Body of pancreas (tissue), 4 donors: ENCODE results near the gene SYNE1. TPM values are rescaled to one million over a fixed set of nuclear protein-coding genes. Genes with fewer than 3 reads are reported as not detected.

Source experiments
- ATAC-seq: fragments of 150-250 bp; one replicate; pipeline ENCODE4 v1.9.1; 2016
- DNase-seq, 4 donors: peaks; one replicate each; pipeline ENCODE4 v3.0.0-alpha.2; 2019
- H3K27ac ChIP-seq, 4 donors: fragments of 200-600 bp; sonication (generic); 1 replicate in 3 of 4; 2 replicates in 1 of 4; pipeline versions ENCODE4 v1.5.1 to v1.6.1; 2016 to 2019; ENCODE audit warnings: mild to moderate bottlenecking in 1 of 4, mixed read lengths in 1 of 4, moderate library complexity in 1 of 4
- H3K27me3 ChIP-seq, 2 donors: fragments of 200-600 bp; sonication (generic); one replicate each; pipeline ENCODE4 v1.6.0; 2016; ENCODE audit warnings: mild to moderate bottlenecking in 1 of 2
- H3K36me3 ChIP-seq, 2 donors: fragments of 200-600 bp; sonication (generic); replicated peaks in 1 of 2; 2 replicates each; pipeline ENCODE4 v1.5.1; 2016; ENCODE audit warnings: low read depth in 2 of 2; ENCODE audit not compliant: insufficient read depth in 1 of 2
- H3K4me1 ChIP-seq: fragments of 200-600 bp; sonication (generic); one replicate; pipeline ENCODE4 v1.6.0; 2016
- H3K4me3 ChIP-seq, 2 donors: fragments of 200-600 bp; sonication (generic); 1 replicate in 1 of 2; 2 replicates in 1 of 2; pipeline ENCODE4 v1.5.1; 2016 to 2019
- H3K9me3 ChIP-seq, 3 donors: fragments of 200-600 bp; sonication (generic); 1 replicate in 2 of 3; 2 replicates in 1 of 3; pipeline ENCODE4 v1.5.1; 2016
- POLR2A ChIP-seq, 3 donors: fragments of 450-650 bp; IDR thresholded peaks; one replicate each; pipeline ENCODE4 v1.6.1; 2016; ENCODE audit warnings: antibody characterized with exemption in 3 of 3, mild to moderate bottlenecking in 2 of 3
- WGBS, 2 donors: methylation state at CpG; one replicate each; pipeline ENCODE4 v1.1.5; 2017; 5-methylcytosine and 5-hydroxymethylcytosine counted together
- intact Hi-C: fragments of 100-400 bp; cut with DNase I; formaldehyde crosslinking; loops from one replicate; pipeline ENCODE4 v1.15.1; 2023
- total RNA-seq, 2 donors: library from RNA; depleted of rRNA; stranded (reverse); fragments of >200 nt; gene quantifications; one replicate each; pipeline ENCODE4 v1.1.0, GENCODE V29; 2016
- TF ChIP-seq, protein P1 (sequence below), 7 experiments: fragments of 450-650 bp in 4 of 7; fragments of 200-600 bp in 3 of 7; sonication (generic) in 3 of 7; IDR thresholded peaks; one replicate each; pipeline ENCODE4 v1.5.1; 2016 to 2019; ENCODE audit warnings: antibody characterized with exemption in 7 of 7

Gene SYNE1
- total RNA-seq, 2 donors from 2014 or later: 109 to 123 TPM

DNA sequence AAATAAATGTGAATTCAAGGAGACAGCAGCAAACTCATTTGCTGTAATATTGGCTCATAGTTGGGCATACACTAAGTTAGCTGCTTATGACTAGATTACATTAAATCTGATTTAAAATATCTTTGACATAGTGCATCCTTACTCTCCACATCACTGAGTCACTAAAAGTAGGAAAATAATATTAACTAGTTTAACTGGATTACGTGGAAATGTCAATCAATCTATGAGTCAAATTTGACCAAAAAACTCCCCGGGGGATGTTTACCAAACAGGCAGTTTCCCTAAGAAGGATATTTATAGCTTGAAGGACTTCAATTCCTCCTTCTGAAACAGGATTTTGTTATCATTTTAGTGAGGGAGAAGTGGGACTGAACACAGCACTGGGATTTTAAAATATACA, 463.2 kb downstream of the SYNE1 start:
- Histone ChIP-seq H3K9me3 (no peaks in the 10 kb centered on the region), H3K4me3 (no peak overlapping the region), H3K27ac (no peak overlapping the region), H3K36me3 (peaks cover 0 to 9% of the 10 kb centered on the region in 2 donors), H3K27me3 (no peaks in the 10 kb centered on the region), H3K4me1 (no peaks in the 10 kb centered on the region)
- WGBS, 2 donors: 69 to 72% methylated on average over 2 of the region's 2 CpGs
- no peak for DNase-seq
- intact Hi-C loops: no loop called here
- TF ChIP-seq POLR2A (IDR thresholded peaks at IDR 0.05): no peak
- TF ChIP-seq, protein P1, sequence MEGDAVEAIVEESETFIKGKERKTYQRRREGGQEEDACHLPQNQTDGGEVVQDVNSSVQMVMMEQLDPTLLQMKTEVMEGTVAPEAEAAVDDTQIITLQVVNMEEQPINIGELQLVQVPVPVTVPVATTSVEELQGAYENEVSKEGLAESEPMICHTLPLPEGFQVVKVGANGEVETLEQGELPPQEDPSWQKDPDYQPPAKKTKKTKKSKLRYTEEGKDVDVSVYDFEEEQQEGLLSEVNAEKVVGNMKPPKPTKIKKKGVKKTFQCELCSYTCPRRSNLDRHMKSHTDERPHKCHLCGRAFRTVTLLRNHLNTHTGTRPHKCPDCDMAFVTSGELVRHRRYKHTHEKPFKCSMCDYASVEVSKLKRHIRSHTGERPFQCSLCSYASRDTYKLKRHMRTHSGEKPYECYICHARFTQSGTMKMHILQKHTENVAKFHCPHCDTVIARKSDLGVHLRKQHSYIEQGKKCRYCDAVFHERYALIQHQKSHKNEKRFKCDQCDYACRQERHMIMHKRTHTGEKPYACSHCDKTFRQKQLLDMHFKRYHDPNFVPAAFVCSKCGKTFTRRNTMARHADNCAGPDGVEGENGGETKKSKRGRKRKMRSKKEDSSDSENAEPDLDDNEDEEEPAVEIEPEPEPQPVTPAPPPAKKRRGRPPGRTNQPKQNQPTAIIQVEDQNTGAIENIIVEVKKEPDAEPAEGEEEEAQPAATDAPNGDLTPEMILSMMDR (IDR thresholded peaks at IDR 0.05): no peak
- ATAC-seq: no peak

DNA sequence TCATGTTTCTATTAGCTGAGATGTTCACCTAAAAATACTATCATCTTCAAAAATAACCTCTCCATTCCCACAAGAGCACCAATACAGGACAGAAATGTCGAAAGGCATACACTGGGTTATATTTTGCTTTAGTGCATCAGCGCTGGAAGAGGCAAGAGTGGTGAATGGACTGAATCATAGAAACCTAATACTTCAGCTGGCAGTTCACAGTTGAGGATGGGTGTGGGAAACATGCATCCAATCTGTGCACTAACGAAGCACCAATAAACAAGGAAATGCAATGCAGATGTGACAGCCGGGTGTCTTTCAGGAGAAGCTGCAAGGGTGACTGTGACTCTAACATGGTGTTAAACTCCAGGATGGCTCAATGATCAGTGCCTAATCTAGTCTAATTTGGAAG, 463.8 kb downstream of the SYNE1 start:
- DNase-seq: no peak
- Histone ChIP-seq H3K9me3 (no peaks in the 10 kb centered on the region), H3K36me3 (peaks cover 0 to 9% of the 10 kb centered on the region in 2 donors), H3K4me1 (no peaks in the 10 kb centered on the region), H3K4me3 (no peak overlapping the region), H3K27me3 (no peaks in the 10 kb centered on the region), H3K27ac (no peak overlapping the region)
- no peak for TF ChIP-seq POLR2A (IDR thresholded peaks at IDR 0.05)
- TF ChIP-seq, protein P1 (IDR thresholded peaks at IDR 0.05): no peak
- WGBS, 2 donors: 91 to 93% methylated on average over 4 of the region's 4 CpGs
- no peak for ATAC-seq
- intact Hi-C loops: no loop called here

DNA sequence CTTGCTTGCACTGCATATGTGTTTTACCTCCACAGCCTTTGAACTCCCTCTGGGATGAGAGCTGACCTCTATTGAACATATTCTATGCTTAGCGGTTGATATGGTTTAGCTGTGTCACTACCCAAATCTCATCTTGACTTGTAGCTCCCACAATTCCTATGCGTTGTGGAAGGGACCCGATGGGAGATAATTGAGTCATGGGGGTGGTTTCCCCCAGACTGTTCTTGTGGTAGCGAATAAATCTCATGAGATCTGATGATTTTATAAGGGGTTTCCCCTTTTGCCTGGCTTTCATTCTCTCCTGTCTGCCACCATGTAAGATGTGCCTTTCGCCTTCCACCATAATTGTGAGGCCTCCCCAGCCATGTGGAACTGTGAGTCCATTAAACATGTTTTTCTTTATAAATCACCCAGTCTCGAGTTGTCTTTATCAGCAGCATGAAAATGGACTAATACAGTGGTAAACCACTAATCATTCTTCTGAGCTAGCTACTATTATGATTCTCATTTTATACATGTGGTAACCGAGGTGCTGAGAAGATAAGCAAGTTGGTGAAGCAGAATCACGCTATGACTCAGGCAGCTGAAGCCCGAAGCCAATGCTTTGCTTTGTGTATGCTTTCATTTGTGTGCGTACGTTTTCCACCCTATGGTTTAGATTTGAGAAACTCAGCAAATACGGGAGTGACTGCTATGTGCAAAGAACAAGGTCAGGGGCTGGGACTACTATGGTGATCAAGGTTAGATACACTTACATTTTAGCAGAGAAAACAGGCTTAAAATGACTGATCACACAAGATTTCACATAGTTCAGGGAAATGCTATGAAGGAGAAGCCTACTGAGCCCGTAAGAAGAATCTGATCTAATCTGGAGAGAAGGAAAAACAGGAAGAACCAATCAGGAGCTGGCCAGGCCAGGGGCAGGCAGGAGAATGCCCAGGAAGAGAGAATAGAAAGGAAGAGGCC, 466.2 kb downstream of the SYNE1 start:
- peak in 2 of 4 donors; percentile 32 to 41 for DNase-seq
- H3K36me3 ChIP-seq: peaks cover 0 to 7% of the 10 kb centered on the region in 2 donors
- no peaks in the 10 kb centered on the region for H3K9me3 ChIP-seq
- H3K27me3 ChIP-seq: no peaks in the 10 kb centered on the region
- H3K27ac ChIP-seq: peak overlapping the region in 3 of 4 donors; percentile 18 to 37 (median 24)
- H3K4me1 ChIP-seq: no peaks in the 10 kb centered on the region
- intact Hi-C loops: no loop called here
- peak; percentile 55 for ATAC-seq
- TF ChIP-seq, protein P1 (IDR thresholded peaks at IDR 0.05): no peak
- TF ChIP-seq POLR2A (IDR thresholded peaks at IDR 0.05): no peak
- 56 to 71% methylated on average over 13 of the region's 13 CpGs for WGBS, 2 donors
- H3K4me3 ChIP-seq: no peak overlapping the region

DNA sequence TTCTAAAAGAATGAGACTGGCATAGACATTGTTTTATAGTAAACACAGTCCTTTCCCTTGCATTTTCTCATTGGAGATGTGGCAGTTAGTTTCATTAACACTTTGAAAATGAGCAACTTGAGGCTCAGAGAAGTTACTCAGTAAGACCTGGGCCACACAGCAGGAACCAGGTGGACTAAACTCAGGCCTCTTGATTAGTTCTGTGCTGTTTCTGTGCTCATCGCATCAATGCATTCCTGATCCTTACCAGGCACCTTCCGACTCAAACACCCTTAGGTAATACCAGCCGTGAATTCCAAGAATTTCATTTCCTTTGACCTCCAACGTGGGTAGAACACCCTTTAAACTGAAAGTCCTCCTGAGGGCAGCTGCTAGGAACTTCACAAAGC, 466.9 kb downstream of the SYNE1 start:
- no peak overlapping the region for H3K27ac ChIP-seq
- 93 to 97% methylated on average over 4 of the region's 4 CpGs for WGBS, 2 donors
- intact Hi-C loops: no loop called here
- H3K27me3 ChIP-seq: no peaks in the 10 kb centered on the region
- H3K4me3 ChIP-seq: no peak overlapping the region
- ATAC-seq (no peak), DNase-seq (no peak)
- no peaks in the 10 kb centered on the region for H3K9me3 ChIP-seq
- peaks cover 0 to 3% of the 10 kb centered on the region in 2 donors for H3K36me3 ChIP-seq
- H3K4me1 ChIP-seq: no peaks in the 10 kb centered on the region
- TF ChIP-seq, protein P1 (IDR thresholded peaks at IDR 0.05): no peak
- no peak for TF ChIP-seq POLR2A (IDR thresholded peaks at IDR 0.05)
